ENCODE measurements around the gene ZNF749. TPM values are rescaled to one million over a fixed set of nuclear protein-coding genes. Genes with fewer than 3 reads are reported as not detected.
A peak's percentile ranks its signal among the peaks of the same experiment; 100 is the strongest.
"Not testable (repeated sequence)": the region's sequence is repeated elsewhere in the genome, so short reads cannot be mapped to it uniquely, and the experiment has no call there.

ZNF749 gene
- polyA plus RNA-seq, 1 of the 3 experiments (the other 2 are of a cell fraction) = 14.9 TPM

DNA sequence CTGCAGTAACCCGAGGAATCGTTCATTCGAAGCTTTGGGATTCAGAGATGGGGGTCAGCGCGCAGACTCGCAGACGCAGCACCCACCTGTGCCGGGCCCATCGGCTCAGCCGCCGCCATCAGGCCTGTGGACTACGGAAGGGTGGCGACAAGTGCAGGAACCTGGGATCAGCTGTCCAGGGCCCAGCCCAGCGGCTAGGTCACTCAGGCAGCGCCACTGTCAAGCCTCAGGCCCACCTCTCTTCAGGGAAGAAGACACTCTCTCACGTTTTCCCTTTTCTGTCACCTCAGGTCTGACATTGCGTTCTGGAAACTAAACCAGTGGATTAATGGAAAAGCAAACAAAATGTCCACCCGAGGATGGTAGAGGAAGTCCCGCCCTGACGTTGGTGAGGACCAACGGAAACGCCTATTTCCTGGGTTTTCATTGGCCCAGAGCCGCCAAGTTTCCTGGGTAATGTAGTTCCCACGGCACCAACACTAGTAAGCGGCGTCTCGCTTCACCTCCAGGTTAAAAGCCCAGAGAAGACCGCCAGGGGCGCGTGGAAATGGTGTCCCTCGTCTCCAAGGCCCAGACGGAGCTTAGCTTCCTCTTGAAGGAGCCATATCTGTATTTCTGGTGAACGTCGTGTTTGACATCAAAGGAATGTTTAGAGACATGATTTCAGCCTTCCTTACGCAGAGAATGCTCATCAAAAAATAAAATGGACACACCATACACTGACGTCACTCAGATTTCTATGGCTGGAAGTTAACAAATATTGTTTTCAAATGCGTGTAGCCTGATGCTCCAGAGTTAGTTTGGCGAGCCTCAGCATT, 42.3 kb downstream of the ZNF749 start, which contains the start of gene ZNF772:
Gene ZNF772 (minus strand): TSS at position 376 of the 818 bp plus-strand sequence. CDS start 257 bp downstream, at position 119.
- Histone ChIP-seq H3K4me2 (peak within 1 kb of the TSS; percentile 62; the same call in 1 of the 2 replicates), H3K27me3 (ENCODE audit: insufficient read depth) (no peaks in the 10 kb centered on the region), H3K4me1 (ENCODE audit: control insufficient read depth in 1 of 2, insufficient read depth in 2 of 2, low read depth in 1 of 2, low read length in 1 of 2) (no peaks in the 10 kb centered on the region; a peak in 1 of 4 replicates), H3K79me2 (ENCODE audit: insufficient read depth) (no peaks in the 10 kb centered on the region), H3K27ac (ENCODE audit: low read depth in 2 of 2, low read length in 1 of 2) (peak within 1 kb of the TSS in 1 of 2 experiments; percentile 53; a peak in 2 of 4 replicates), H3K9ac (no peak within 1 kb of the TSS), H3K36me3 (replicated peaks in 1 of 2; ENCODE audit: control insufficient read depth in 1 of 2, insufficient read depth in 2 of 2, low read length in 1 of 2) (peaks cover 0 to 3% of the 10 kb centered on the region in 2 experiments), H3F3A (replicated peaks; ENCODE audit: insufficient read depth) (peaks cover 8% of the 10 kb centered on the region), H4K20me1 (ENCODE audit: insufficient read depth) (no peaks in the 10 kb centered on the region), H3K9me2 (0 out of 2 replicates have a peak, but pooled peaks cover 3% of the 10 kb centered on the region), H3K9me3 (peaks cover 6% of the 10 kb centered on the region; the same call in 1 of the 2 replicates), H2AFZ (ENCODE audit: low read depth) (peak within 1 kb of the TSS; percentile 78), H3K4me3 (ENCODE audit: low read depth in 2 of 2, low read length in 1 of 2) (peak within 1 kb of the TSS; percentile 55 to 60)
- ChIA-PET POLR2A (interaction anchor here (1.6 kb wide), 1 partner anchor 22 kb away, joined by 4 read pairs; the partner anchor contains the start of gene ZNF773), CTCF (no interaction called here)
- TF ChIP-seq GABPA (IDR thresholded peaks at IDR 0.05; ENCODE audit: low read depth) (peak; percentile 92), MEF2A (IDR thresholded peaks at IDR 0.05; ENCODE audit: borderline replicate concordance, low read depth) (no peak), CHD2 (IDR thresholded peaks at IDR 0.05; ENCODE audit: low read length, partially characterized antibody) (peak; percentile 52), YY1 (IDR thresholded peaks at IDR 0.05; ENCODE audit: low read depth) (peak; percentile 79; the same call in 1 of the 2 replicates), ELF1 (IDR thresholded peaks at IDR 0.05) (no peak)
- TF ChIP-seq, protein P1, sequence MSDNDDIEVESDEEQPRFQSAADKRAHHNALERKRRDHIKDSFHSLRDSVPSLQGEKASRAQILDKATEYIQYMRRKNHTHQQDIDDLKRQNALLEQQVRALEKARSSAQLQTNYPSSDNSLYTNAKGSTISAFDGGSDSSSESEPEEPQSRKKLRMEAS (IDR thresholded peaks at IDR 0.05; ENCODE audit: low read depth) = peak; percentile 65; the same call in 1 of the 2 replicates
- TF ChIP-seq, protein P2, sequence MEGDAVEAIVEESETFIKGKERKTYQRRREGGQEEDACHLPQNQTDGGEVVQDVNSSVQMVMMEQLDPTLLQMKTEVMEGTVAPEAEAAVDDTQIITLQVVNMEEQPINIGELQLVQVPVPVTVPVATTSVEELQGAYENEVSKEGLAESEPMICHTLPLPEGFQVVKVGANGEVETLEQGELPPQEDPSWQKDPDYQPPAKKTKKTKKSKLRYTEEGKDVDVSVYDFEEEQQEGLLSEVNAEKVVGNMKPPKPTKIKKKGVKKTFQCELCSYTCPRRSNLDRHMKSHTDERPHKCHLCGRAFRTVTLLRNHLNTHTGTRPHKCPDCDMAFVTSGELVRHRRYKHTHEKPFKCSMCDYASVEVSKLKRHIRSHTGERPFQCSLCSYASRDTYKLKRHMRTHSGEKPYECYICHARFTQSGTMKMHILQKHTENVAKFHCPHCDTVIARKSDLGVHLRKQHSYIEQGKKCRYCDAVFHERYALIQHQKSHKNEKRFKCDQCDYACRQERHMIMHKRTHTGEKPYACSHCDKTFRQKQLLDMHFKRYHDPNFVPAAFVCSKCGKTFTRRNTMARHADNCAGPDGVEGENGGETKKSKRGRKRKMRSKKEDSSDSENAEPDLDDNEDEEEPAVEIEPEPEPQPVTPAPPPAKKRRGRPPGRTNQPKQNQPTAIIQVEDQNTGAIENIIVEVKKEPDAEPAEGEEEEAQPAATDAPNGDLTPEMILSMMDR (IDR thresholded peaks at IDR 0.05) = peak; percentile 54
- 20% methylated on average over 34 of the region's 38 CpGs for WGBS (ENCODE audit: low lambda C conversion rate)
- DNase-seq = peak; percentile 88

DNA sequence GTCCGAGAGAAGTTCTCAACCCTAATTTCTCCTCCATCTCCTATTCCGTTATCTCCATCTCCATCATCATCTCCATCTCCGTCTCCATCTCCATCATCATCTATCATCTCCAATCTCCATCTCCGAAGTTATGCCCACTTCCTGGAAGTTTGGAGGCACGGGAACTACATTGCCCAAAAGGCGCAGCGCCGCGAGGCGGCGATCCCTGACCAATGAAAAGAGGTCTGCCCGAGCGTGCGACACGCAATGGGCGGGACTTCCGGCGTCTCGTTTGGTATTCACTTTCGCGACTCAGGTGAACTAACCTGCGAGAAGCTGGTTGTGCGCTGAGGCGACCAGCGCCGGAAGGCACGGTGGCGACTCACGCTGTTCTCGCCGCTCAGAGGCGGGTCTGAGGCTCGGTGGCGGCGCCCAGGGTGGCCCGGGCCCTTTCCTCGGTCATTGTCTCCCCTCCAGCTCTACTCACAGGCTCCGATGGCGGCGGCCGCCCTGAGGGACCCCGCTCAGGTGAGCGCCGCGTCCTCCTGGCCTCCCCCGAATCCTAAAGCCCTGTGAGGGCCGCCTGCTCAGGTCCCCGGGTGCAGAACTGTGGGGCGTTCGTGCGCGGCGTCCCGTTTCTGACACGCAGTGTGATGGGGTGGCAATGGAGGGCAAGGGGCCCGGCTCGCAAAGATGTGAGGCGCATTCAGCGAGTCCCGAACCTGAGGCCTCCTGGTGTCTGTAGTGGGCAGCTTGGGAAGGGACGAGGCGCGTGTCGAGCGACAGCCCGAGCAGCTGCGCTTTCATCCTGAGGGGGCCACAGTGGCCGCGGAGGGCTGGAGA, 52.6 kb downstream of the ZNF749 start, which contains the start of gene ZNF419:
Gene ZNF419 (plus strand): TSS at position 274 of the 822 bp plus-strand sequence. CDS start 201 bp downstream, at position 475.
- H3K9ac ChIP-seq = peak within 1 kb of the TSS; percentile 88
- peak within 1 kb of the TSS; percentile 96 to 100 for H3K4me3 ChIP-seq (ENCODE audit: low read depth in 2 of 2, low read length in 1 of 2)
- TF ChIP-seq, protein P3, sequence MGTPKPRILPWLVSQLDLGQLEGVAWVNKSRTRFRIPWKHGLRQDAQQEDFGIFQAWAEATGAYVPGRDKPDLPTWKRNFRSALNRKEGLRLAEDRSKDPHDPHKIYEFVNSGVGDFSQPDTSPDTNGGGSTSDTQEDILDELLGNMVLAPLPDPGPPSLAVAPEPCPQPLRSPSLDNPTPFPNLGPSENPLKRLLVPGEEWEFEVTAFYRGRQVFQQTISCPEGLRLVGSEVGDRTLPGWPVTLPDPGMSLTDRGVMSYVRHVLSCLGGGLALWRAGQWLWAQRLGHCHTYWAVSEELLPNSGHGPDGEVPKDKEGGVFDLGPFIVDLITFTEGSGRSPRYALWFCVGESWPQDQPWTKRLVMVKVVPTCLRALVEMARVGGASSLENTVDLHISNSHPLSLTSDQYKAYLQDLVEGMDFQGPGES (IDR thresholded peaks at IDR 0.05; ENCODE audit: low read depth, low read length) = peak; percentile 61; the same call in 1 of the 2 replicates
- TF ChIP-seq GABPA (IDR thresholded peaks at IDR 0.05; ENCODE audit: low read depth) (peak; percentile 90), RCOR1 (IDR thresholded peaks at IDR 0.05; ENCODE audit: low read length) (0 out of 2 replicates have a peak, but pooled peaks have one; percentile 6), ELF1 (IDR thresholded peaks at IDR 0.05) (peak; percentile 100), CHD2 (IDR thresholded peaks at IDR 0.05; ENCODE audit: low read length, partially characterized antibody) (peak; percentile 92), GATA2 (CRISPR knock-in tag; IDR thresholded peaks at IDR 0.05) (peak; percentile 29; the same call in 1 of the 2 replicates), POLR2AphosphoS5 (IDR thresholded peaks at IDR 0.05; ENCODE audit: low read depth, low read length) (peak; percentile 60; the same call in 1 of the 2 replicates)
- H4K20me1 ChIP-seq (ENCODE audit: insufficient read depth); H3K27me3 ChIP-seq (ENCODE audit: insufficient read depth); H3K4me1 ChIP-seq (ENCODE audit: control insufficient read depth in 1 of 2, insufficient read depth in 2 of 2, low read depth in 1 of 2, low read length in 1 of 2); H3K9me2 ChIP-seq; H3K9me3 ChIP-seq; H3F3A ChIP-seq (replicated peaks; ENCODE audit: insufficient read depth); H3K79me2 ChIP-seq (ENCODE audit: insufficient read depth); POLR2A ChIA-PET: not testable (repeated sequence)
- peak within 1 kb of the TSS; percentile 82 for H3K4me2 ChIP-seq
- CTCF ChIA-PET = interaction anchor here (0.6 to 0.9 kb wide), 2 partner anchors 9 to 15 kb away, joined by 3 read pairs; no protein-coding TSS in a partner anchor
- peaks cover 16 to 27% of the 10 kb centered on the region in 2 experiments for H3K36me3 ChIP-seq (replicated peaks in 1 of 2; ENCODE audit: control insufficient read depth in 1 of 2, insufficient read depth in 2 of 2, low read length in 1 of 2)
- peak; percentile 92 for DNase-seq
- H3K27ac ChIP-seq (ENCODE audit: low read depth in 2 of 2, low read length in 1 of 2) = peak within 1 kb of the TSS; percentile 27 to 62; a peak in 1 of 4 replicates
- WGBS (ENCODE audit: low lambda C conversion rate) = 1% methylated on average over 32 of the region's 69 CpGs
- peak within 1 kb of the TSS; percentile 84 for H2AFZ ChIP-seq (ENCODE audit: low read depth)

DNA sequence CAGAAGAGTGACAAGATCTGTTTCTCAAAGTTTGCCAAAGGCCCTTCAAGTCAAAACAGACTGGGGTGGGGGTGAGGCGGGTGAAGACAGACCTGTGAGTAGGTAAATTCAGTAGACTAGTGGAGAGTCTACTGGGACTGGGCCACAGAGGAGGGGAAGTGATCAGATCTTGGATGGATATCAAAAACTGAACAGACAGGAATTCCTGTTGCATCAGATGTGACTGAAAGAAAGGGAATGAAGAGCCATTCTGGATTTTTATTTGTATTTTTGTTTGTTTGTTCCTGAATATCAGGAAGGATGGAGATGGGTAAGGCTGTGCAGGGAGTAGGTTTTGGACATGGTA, 53.1 kb downstream of the ZNF749 start:
- not testable (repeated sequence) for H3K27ac ChIP-seq (ENCODE audit: low read depth in 2 of 2, low read length in 1 of 2)

More for the DNA sequence above, 53.1 kb downstream of the ZNF749 start:
- H3K9me2 ChIP-seq; H2AFZ ChIP-seq (ENCODE audit: low read depth); H3F3A ChIP-seq (replicated peaks; ENCODE audit: insufficient read depth); H4K20me1 ChIP-seq (ENCODE audit: insufficient read depth); H3K4me1 ChIP-seq (ENCODE audit: control insufficient read depth in 1 of 2, insufficient read depth in 2 of 2, low read depth in 1 of 2, low read length in 1 of 2); H3K9me3 ChIP-seq; DNase-seq; H3K9ac ChIP-seq; H3K79me2 ChIP-seq (ENCODE audit: insufficient read depth); H3K27me3 ChIP-seq (ENCODE audit: insufficient read depth); POLR2A ChIA-PET: not testable (repeated sequence)
- peak overlapping the region; percentile 82 for H3K4me2 ChIP-seq
- no CpG with 5 or more reads among the region's 1 CpG for WGBS (ENCODE audit: low lambda C conversion rate)
- CTCF ChIA-PET = interaction anchor here (0.6 kb wide), 1 partner anchor 8 kb away, joined by 3 read pairs; no protein-coding TSS in a partner anchor
- H3K36me3 ChIP-seq (replicated peaks in 1 of 2; ENCODE audit: control insufficient read depth in 1 of 2, insufficient read depth in 2 of 2, low read length in 1 of 2) = peaks cover 22 to 33% of the 10 kb centered on the region in 2 experiments
- peak overlapping the region; percentile 47 to 62 for H3K4me3 ChIP-seq (ENCODE audit: low read depth in 2 of 2, low read length in 1 of 2)

Measured in SK-N-SH (cell line).